SKM-1 treated with dmso at 0.1 percent for 144 hours (cell line): ENCODE measurements around the gene SPEM1.
"Not testable (repeated sequence)": the region's sequence is repeated elsewhere in the genome, so short reads cannot be mapped to it uniquely, and the experiment has no call there.

Source experiments
- DNase-seq: peaks from one replicate; lab custom pipeline; 2025; ENCODE audit not compliant: unreplicated experiment; lab: John Stamatoyannopoulos, UW

SPEM1 gene

DNA sequence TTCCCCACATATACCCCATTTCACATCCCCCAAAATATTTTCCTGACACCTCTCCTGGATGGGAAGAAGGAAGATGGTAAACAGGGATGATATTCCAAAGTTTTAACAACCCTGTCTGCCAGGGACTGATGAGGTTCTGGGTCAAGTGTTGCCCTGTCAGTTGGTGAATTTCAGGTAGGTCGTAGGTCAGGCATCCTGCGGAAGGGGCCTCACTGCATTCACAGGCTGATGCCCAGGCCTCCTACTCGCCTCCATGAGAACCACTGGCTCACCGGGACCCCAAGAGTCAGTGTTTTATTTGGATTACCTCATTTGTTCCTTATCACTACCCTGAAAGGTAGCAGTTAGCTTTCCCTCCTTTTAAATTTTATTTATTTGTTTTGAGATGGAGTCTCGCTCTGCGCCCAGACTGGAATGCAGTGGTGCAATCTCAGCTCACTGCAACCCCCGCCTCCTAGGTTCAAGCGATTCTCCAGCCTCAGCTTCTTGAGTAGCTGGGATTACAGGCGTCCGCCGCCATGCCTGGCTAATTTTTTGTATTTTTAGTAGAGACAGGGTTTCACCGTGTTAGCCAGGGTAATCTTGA, 48.8 kb downstream of the SPEM1 start:
- DNase-seq = no peak

DNA sequence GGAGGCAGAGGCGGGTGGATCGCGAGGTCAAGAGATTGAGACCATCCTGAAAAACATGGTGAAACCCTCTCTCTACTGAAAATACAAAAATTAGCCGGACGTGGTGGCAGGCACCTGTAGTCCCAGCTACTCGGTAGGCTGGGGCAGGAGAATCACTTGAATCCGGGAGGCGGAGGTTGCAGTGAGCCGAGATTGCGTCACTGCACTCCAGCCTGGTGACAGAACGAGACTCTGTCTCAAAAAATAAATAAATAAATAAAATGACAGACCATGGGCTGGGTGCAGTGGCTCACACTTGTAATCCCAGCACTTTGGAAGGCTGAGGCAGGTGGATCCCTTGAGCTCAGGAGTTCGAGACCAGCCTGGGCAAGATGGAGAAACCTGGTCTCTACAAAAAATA, 49.7 kb downstream of the SPEM1 start:
- not testable (repeated sequence) for DNase-seq

DNA sequence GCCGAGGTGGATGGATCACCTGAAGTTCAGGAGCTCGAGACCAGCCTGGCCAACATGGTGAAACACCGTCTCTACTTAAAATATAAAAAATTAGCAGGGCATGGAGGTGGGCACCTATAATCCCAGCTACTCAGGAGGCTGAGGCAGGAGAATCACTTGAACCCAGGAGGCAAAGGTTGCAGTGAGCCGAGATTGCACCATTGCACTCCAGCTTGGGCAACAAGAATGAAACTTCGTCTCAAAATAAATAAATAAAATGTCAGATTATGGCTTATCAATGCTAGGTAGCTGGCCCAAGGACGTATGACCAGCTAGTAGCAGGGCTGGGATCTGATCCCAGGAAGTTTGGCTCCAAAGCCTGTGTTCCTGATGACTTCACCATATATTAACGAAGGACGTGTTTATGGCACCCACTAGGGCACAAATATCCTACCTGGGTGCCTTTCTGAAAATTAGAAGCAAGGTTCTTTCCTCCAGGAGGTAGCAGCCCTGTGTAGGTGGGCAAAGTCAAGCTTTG, 50.4 kb downstream of the SPEM1 start:
- not testable (repeated sequence) for DNase-seq
